Neural crest cell (in vitro differentiated cells): Measurements from ENCODE around the gene UPK1A. TPM values are rescaled to one million over a fixed set of nuclear protein-coding genes. Genes with fewer than 3 reads are reported as not detected.

Experiments used
- DNase-seq: peaks from one replicate; pipeline ENCODE4 v3.0.0; 2021; ENCODE audit warnings: low read depth, mixed read lengths, low spot score
- H3K27ac Mint-ChIP-seq: one replicate; pipeline ENCODE4 v1.8.0; 2021; ENCODE audit warnings: mild to moderate bottlenecking, mixed read lengths; ENCODE audit not compliant: unreplicated experiment
- H3K27me3 Mint-ChIP-seq: 2 replicates; pipeline ENCODE4 v1.8.0; 2021; ENCODE audit warnings: low read depth, mild to moderate bottlenecking, mixed read lengths
- H3K36me3 Mint-ChIP-seq: 2 replicates; pipeline ENCODE4 v1.8.0; 2021; ENCODE audit warnings: low read depth, mild to moderate bottlenecking, mixed read lengths
- H3K4me1 Mint-ChIP-seq: 2 replicates; pipeline ENCODE4 v1.8.0; 2021; ENCODE audit warnings: mixed read lengths
- H3K4me3 Mint-ChIP-seq: one replicate; pipeline ENCODE4 v1.8.0; 2021; ENCODE audit warnings: mild to moderate bottlenecking, mixed read lengths
- H3K9me3 Mint-ChIP-seq: 2 replicates; pipeline ENCODE4 v1.8.0; 2021; ENCODE audit warnings: mixed read lengths
- CTCF ChIP-seq: fragments of 200-600 bp; sonication (generic); conservative IDR thresholded peaks from 2 replicates; pipeline ENCODE4 v1.5.0; 2021; ENCODE audit warnings: antibody characterized with exemption, mild to moderate bottlenecking
- total RNA-seq: library from RNA; stranded (reverse); gene quantifications from 2 replicates; pipeline ENCODE4 v1.2.1, GENCODE V29; 2021

Gene UPK1A
- total RNA-seq, 1 donor from 2014 or later = not detected

- no peak overlapping the region for H3K4me3 Mint-ChIP-seq
- DNase-seq = peak; percentile 91
- peak; percentile 98 for TF ChIP-seq CTCF
- H3K36me3 Mint-ChIP-seq = no peaks in the 10 kb centered on the region
- H3K27ac Mint-ChIP-seq = no peak overlapping the region
- no peaks in the 10 kb centered on the region for H3K9me3 Mint-ChIP-seq
- H3K4me1 Mint-ChIP-seq = peaks cover 4% of the 10 kb centered on the region
- H3K27me3 Mint-ChIP-seq = peaks cover 2% of the 10 kb centered on the region
These were observed 27.7 kb downstream of the UPK1A start for GRCh38 chr19:35693835-35694599.

GRCh38 chr19:35695895-35696422 lies 29.6 kb downstream of the UPK1A start:
- Mint-ChIP-seq H3K27ac (no peak overlapping the region), H3K4me3 (no peak overlapping the region), H3K9me3 (no peaks in the 10 kb centered on the region)

GRCh38 chr19:35696835-35697234 lies 30.5 kb downstream of the UPK1A start:
- peaks cover 2% of the 10 kb centered on the region for H3K27me3 Mint-ChIP-seq

More at GRCh38 chr19:35695895-35696422, 29.6 kb downstream of the UPK1A start:
- Mint-ChIP-seq H3K4me1 (peaks cover 4% of the 10 kb centered on the region), H3K36me3 (no peaks in the 10 kb centered on the region), H3K27me3 (peaks cover 2% of the 10 kb centered on the region)
- TF ChIP-seq CTCF = no peak
- DNase-seq = no peak

GRCh38 chr19:35702223-35703012 lies 36.1 kb downstream of the UPK1A start:
- peaks cover 9% of the 10 kb centered on the region for H3K27me3 Mint-ChIP-seq
- no peaks in the 10 kb centered on the region for H3K36me3 Mint-ChIP-seq
- peaks cover 6% of the 10 kb centered on the region for H3K4me1 Mint-ChIP-seq
- TF ChIP-seq CTCF = no peak
- H3K4me3 Mint-ChIP-seq = peak overlapping the region; percentile 91
- no peaks in the 10 kb centered on the region for H3K9me3 Mint-ChIP-seq
- DNase-seq = peak; percentile 83
- H3K27ac Mint-ChIP-seq = peak overlapping the region; percentile 53

More at GRCh38 chr19:35696835-35697234, 30.5 kb downstream of the UPK1A start:
- Mint-ChIP-seq H3K27ac (no peak overlapping the region), H3K36me3 (no peaks in the 10 kb centered on the region), H3K4me3 (no peak overlapping the region), H3K9me3 (no peaks in the 10 kb centered on the region), H3K4me1 (peaks cover 4% of the 10 kb centered on the region)
- no peak for DNase-seq
- TF ChIP-seq CTCF = no peak

GRCh38 chr19:35703343-35703742 lies 37.0 kb downstream of the UPK1A start:
- no peak for TF ChIP-seq CTCF
- Mint-ChIP-seq H3K36me3 (no peaks in the 10 kb centered on the region), H3K27me3 (peaks cover 9% of the 10 kb centered on the region), H3K4me3 (no peak overlapping the region), H3K9me3 (no peaks in the 10 kb centered on the region), H3K4me1 (peaks cover 6% of the 10 kb centered on the region), H3K27ac (no peak overlapping the region)
- no peak for DNase-seq
